Neural crest cell (in vitro differentiated cells): ENCODE measurements around the gene RECK. TPM values are rescaled to one million over a fixed set of nuclear protein-coding genes. Genes with fewer than 3 reads are reported as not detected.

Experiments
- DNase-seq: peaks from one replicate; pipeline ENCODE4 v3.0.0; 2021; ENCODE audit warnings: low read depth, mixed read lengths, low spot score
- H3K27ac Mint-ChIP-seq: one replicate; pipeline ENCODE4 v1.8.0; 2021; ENCODE audit warnings: mild to moderate bottlenecking, mixed read lengths; ENCODE audit not compliant: unreplicated experiment
- H3K27me3 Mint-ChIP-seq: 2 replicates; pipeline ENCODE4 v1.8.0; 2021; ENCODE audit warnings: low read depth, mild to moderate bottlenecking, mixed read lengths
- H3K36me3 Mint-ChIP-seq: 2 replicates; pipeline ENCODE4 v1.8.0; 2021; ENCODE audit warnings: low read depth, mild to moderate bottlenecking, mixed read lengths
- H3K4me1 Mint-ChIP-seq: 2 replicates; pipeline ENCODE4 v1.8.0; 2021; ENCODE audit warnings: mixed read lengths
- H3K4me3 Mint-ChIP-seq: one replicate; pipeline ENCODE4 v1.8.0; 2021; ENCODE audit warnings: mild to moderate bottlenecking, mixed read lengths
- H3K9me3 Mint-ChIP-seq: 2 replicates; pipeline ENCODE4 v1.8.0; 2021; ENCODE audit warnings: mixed read lengths
- total RNA-seq: library from RNA; stranded (reverse); gene quantifications from 2 replicates; pipeline ENCODE4 v1.2.1, GENCODE V29; 2021
- TF ChIP-seq, protein P1 (sequence below): fragments of 200-600 bp; sonication (generic); conservative IDR thresholded peaks from 2 replicates; pipeline ENCODE4 v1.5.0; 2021; ENCODE audit warnings: antibody characterized with exemption, mild to moderate bottlenecking

RECK gene
- total RNA-seq, 1 donor from 2014 or later = 9.5 TPM

- Mint-ChIP-seq H3K27me3 (peaks cover 93% of the 10 kb centered on the region), H3K4me1 (no peaks in the 10 kb centered on the region), H3K4me3 (no peak overlapping the region), H3K36me3 (no peaks in the 10 kb centered on the region), H3K27ac (no peak overlapping the region), H3K9me3 (peaks cover 3% of the 10 kb centered on the region)
- TF ChIP-seq, protein P1, sequence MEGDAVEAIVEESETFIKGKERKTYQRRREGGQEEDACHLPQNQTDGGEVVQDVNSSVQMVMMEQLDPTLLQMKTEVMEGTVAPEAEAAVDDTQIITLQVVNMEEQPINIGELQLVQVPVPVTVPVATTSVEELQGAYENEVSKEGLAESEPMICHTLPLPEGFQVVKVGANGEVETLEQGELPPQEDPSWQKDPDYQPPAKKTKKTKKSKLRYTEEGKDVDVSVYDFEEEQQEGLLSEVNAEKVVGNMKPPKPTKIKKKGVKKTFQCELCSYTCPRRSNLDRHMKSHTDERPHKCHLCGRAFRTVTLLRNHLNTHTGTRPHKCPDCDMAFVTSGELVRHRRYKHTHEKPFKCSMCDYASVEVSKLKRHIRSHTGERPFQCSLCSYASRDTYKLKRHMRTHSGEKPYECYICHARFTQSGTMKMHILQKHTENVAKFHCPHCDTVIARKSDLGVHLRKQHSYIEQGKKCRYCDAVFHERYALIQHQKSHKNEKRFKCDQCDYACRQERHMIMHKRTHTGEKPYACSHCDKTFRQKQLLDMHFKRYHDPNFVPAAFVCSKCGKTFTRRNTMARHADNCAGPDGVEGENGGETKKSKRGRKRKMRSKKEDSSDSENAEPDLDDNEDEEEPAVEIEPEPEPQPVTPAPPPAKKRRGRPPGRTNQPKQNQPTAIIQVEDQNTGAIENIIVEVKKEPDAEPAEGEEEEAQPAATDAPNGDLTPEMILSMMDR = no peak
- DNase-seq = no peak
These were observed 28.9 kb upstream of the RECK start for GRCh38 chr9:36007852-36008251.

- H3K4me3 Mint-ChIP-seq = no peak overlapping the region
- peaks cover 90% of the 10 kb centered on the region for H3K27me3 Mint-ChIP-seq
- no peak overlapping the region for H3K27ac Mint-ChIP-seq
- no peaks in the 10 kb centered on the region for H3K36me3 Mint-ChIP-seq
- peak; percentile 60 for DNase-seq
- no peaks in the 10 kb centered on the region for H3K4me1 Mint-ChIP-seq
- peaks cover 3% of the 10 kb centered on the region for H3K9me3 Mint-ChIP-seq
- TF ChIP-seq, protein P1 = peak; percentile 99
These were observed 27.9 kb upstream of the RECK start for GRCh38 chr9:36008774-36009300.

DNA sequence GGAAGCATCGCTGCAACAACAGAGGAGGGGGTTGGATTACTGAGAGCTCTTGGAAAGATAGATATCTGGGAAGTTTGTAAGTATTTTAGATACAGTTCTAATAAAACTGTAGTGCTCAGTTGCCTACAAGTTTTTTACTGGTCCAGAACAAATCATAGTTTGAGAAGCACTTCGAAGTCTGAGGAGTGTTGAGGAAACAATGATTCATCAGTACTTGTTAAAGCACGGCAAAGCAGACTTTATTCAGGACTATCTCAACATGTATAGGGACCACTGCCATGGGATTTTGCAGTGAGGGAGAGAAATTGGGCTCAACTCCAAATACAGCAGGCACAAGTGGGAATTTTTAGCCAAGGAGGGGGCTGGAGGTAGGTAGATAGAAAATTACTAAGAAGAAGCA is 25.3 kb upstream of the RECK start:
- no peaks in the 10 kb centered on the region for H3K36me3 Mint-ChIP-seq
- TF ChIP-seq, protein P1 = no peak
- H3K4me3 Mint-ChIP-seq = no peak overlapping the region
- H3K27ac Mint-ChIP-seq = no peak overlapping the region
- peaks cover 74% of the 10 kb centered on the region for H3K27me3 Mint-ChIP-seq
- no peaks in the 10 kb centered on the region for H3K4me1 Mint-ChIP-seq
- no peak for DNase-seq
- peaks cover 2% of the 10 kb centered on the region for H3K9me3 Mint-ChIP-seq

- Mint-ChIP-seq H3K27me3 (peaks cover 21% of the 10 kb centered on the region), H3K36me3 (no peaks in the 10 kb centered on the region), H3K4me1 (peaks cover 4% of the 10 kb centered on the region), H3K4me3 (no peak overlapping the region), H3K9me3 (peaks cover 2% of the 10 kb centered on the region), H3K27ac (no peak overlapping the region)
- TF ChIP-seq, protein P1 = no peak
- no peak for DNase-seq
These were observed 19.4 kb upstream of the RECK start for GRCh38 chr9:36017278-36017677.

DNA sequence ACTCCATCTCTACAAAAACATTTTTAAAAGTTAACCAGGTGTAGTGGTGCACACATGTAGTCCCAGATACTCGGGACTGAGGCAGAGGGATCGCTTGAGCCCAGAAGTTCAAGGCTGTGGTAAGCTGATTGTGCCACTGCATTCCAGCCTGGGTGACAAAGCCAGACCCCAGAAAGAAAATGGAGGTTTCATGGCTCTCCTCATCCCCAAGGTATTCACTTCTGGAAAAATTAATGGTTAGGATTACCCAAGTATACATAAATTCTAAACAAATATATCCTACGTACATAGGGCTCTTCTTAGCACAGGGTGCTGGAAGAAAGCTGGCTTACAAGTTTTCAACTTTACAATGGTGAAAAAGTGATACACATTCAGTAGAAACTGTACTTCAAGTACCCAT is 18.6 kb upstream of the RECK start:
- peaks cover 2% of the 10 kb centered on the region for H3K9me3 Mint-ChIP-seq
- no peak overlapping the region for H3K27ac Mint-ChIP-seq
- peaks cover 14% of the 10 kb centered on the region for H3K27me3 Mint-ChIP-seq
- peaks cover 4% of the 10 kb centered on the region for H3K4me1 Mint-ChIP-seq
- DNase-seq = no peak
- TF ChIP-seq, protein P1 = no peak
- H3K4me3 Mint-ChIP-seq = no peak overlapping the region
- no peaks in the 10 kb centered on the region for H3K36me3 Mint-ChIP-seq
